Right cardiac atrium (tissue), 5 donors: ENCODE data around the gene ATP2B2. TPM values are rescaled to one million over a fixed set of nuclear protein-coding genes. Genes with fewer than 3 reads are reported as not detected.

Source experiments
- ATAC-seq, 2 donors: fragments of 200-7000 bp; cut with Tn5 transposase; one replicate each; pipeline versions ENCODE4 v1.8.0 to v1.9.1; 2020; ENCODE audit warnings: moderate library complexity in 2 of 2, mild to moderate bottlenecking in 1 of 2
- DNase-seq, 3 donors: peaks; one replicate each; pipeline ENCODE4 v3.0.0-alpha.2; 2020
- H3K27ac ChIP-seq: one replicate; pipeline ENCODE4 v1.5.1; 2013; ENCODE audit warnings: mild to moderate bottlenecking, low read length, control low read depth, moderate library complexity
- H3K27me3 ChIP-seq: one replicate; pipeline ENCODE4 v1.6.1; 2013; ENCODE audit not compliant: control insufficient read depth, insufficient read depth
- H3K4me1 ChIP-seq: one replicate; pipeline ENCODE4 v1.6.1; 2013; ENCODE audit warnings: low read length; ENCODE audit not compliant: control insufficient read depth, insufficient read depth
- H3K4me3 ChIP-seq: one replicate; pipeline ENCODE4 v1.5.1; 2013; ENCODE audit warnings: low read length, control low read depth
- H3K9me3 ChIP-seq: one replicate; pipeline ENCODE4 v1.6.1; 2013; ENCODE audit warnings: low read length; ENCODE audit not compliant: control insufficient read depth
- WGBS: extraction: QIAGEN DNeasy Blood & Tissue Kit; methylation state at CpG from one replicate; pipeline ENCODE4 v1.1.7; 2013; 5-methylcytosine and 5-hydroxymethylcytosine counted together
- intact Hi-C, 4 donors: fragments of 100-400 bp; cut with DNase I; formaldehyde crosslinking; loops; one replicate each; pipeline versions ENCODE4 v1.11.0 to v1.14.0; 2022 to 2023
- polyA plus RNA-seq: library from polyadenylated mRNA; stranded (reverse); fragments of 200-250 nt; gene quantifications from one replicate; pipeline ENCODE4 v1.2.3, GENCODE V29; 2013
- total RNA-seq, 4 donors: library from RNA; stranded (reverse); fragmentation: NEBNext Ultra II Directional; extraction: Animal tissue kit (Norgen Biotek cat#: 25700); gene quantifications; one replicate each; pipeline ENCODE4 v1.2.1, GENCODE V29; 2021
- donor health status: healthy with polysubstance abuse.
- donor health status: DM: no; HTN: yes; CAD: no.
- donor health status: DM: no; HTN: no; CAD: no.
- donor health status: DM: no; HTN: yes; CAD: no; lungs with severe emphysema.
- donor health status: DM: yes; HTN: yes; CAD: no.

Gene ATP2B2
- total and polyA plus RNA-seq, 5 donors, result 0.14 to 0.36 (median 0.20) TPM

- DNase-seq, result no peak
- WGBS, result 82% methylated on average over 15 of the region's 15 CpGs
- intact Hi-C loops, result no loop called here
- Histone ChIP-seq H3K27ac (no peak overlapping the region), H3K9me3 (no peaks in the 10 kb centered on the region), H3K4me3 (no peak overlapping the region), H3K4me1 (no peaks in the 10 kb centered on the region), H3K27me3 (no peaks in the 10 kb centered on the region)
- no peak for ATAC-seq
Measured at GRCh38 chr3:10443272-10444109, 61.9 kb downstream of the ATP2B2 start.

GRCh38 chr3:10442151-10442795 lies 63.1 kb downstream of the ATP2B2 start:
- Histone ChIP-seq H3K4me3 (no peak overlapping the region), H3K4me1 (peaks cover 3% of the 10 kb centered on the region), H3K27me3 (no peaks in the 10 kb centered on the region), H3K9me3 (no peaks in the 10 kb centered on the region), H3K27ac (no peak overlapping the region)
- 69% methylated on average over 10 of the region's 10 CpGs for WGBS
- DNase-seq (no peak), ATAC-seq (no peak)
- intact Hi-C loops, result no loop called here

GRCh38 chr3:10440684-10441083 lies 64.7 kb downstream of the ATP2B2 start:
- H3K4me3 ChIP-seq, result no peak overlapping the region
- ATAC-seq (no peak), DNase-seq (no peak)
- peaks cover 3% of the 10 kb centered on the region for H3K4me1 ChIP-seq
- intact Hi-C loops, result no loop called here
- WGBS, result 75% methylated on average over 5 of the region's 5 CpGs
- no peaks in the 10 kb centered on the region for H3K9me3 ChIP-seq
- no peaks in the 10 kb centered on the region for H3K27me3 ChIP-seq
- H3K27ac ChIP-seq, result no peak overlapping the region

GRCh38 chr3:10438902-10439610 lies 66.3 kb downstream of the ATP2B2 start:
- intact Hi-C loops, result no loop called here
- no peak overlapping the region for H3K4me3 ChIP-seq
- no peaks in the 10 kb centered on the region for H3K27me3 ChIP-seq
- H3K27ac ChIP-seq, result no peak overlapping the region
- ATAC-seq (no peak), DNase-seq (no peak)
- 89% methylated on average over 8 of the region's 8 CpGs for WGBS
- no peaks in the 10 kb centered on the region for H3K9me3 ChIP-seq
- peaks cover 3% of the 10 kb centered on the region for H3K4me1 ChIP-seq

- WGBS, result 51% methylated on average over 16 of the region's 16 CpGs
- Histone ChIP-seq H3K4me3 (no peak overlapping the region), H3K27me3 (no peaks in the 10 kb centered on the region), H3K4me1 (peaks cover 3% of the 10 kb centered on the region), H3K27ac (no peak overlapping the region), H3K9me3 (no peaks in the 10 kb centered on the region)
- ATAC-seq (peak; percentile 33 to 42), DNase-seq (no peak)
- intact Hi-C loops, result no loop called here
Measured at GRCh38 chr3:10437995-10438901, 67.1 kb downstream of the ATP2B2 start.

- ATAC-seq, result no peak
- WGBS, result 68% methylated on average over 7 of the region's 7 CpGs
- peaks cover 3% of the 10 kb centered on the region for H3K4me1 ChIP-seq
Measured at GRCh38 chr3:10437272-10437994, 68.0 kb downstream of the ATP2B2 start.

GRCh38 chr3:10435850-10436249 lies 69.5 kb downstream of the ATP2B2 start:
- intact Hi-C loops, result no loop called here
- Histone ChIP-seq H3K27me3 (no peaks in the 10 kb centered on the region), H3K4me1 (peaks cover 3% of the 10 kb centered on the region), H3K4me3 (no peak overlapping the region), H3K9me3 (no peaks in the 10 kb centered on the region), H3K27ac (no peak overlapping the region)
- DNase-seq (no peak), ATAC-seq (no peak)
- 86% methylated on average over 3 of the region's 3 CpGs for WGBS

More at GRCh38 chr3:10437272-10437994, 68.0 kb downstream of the ATP2B2 start:
- DNase-seq, result no peak
- intact Hi-C loops, result no loop called here
- H3K27ac ChIP-seq, result no peak overlapping the region
- H3K9me3 ChIP-seq, result no peaks in the 10 kb centered on the region
- H3K27me3 ChIP-seq, result no peaks in the 10 kb centered on the region
- no peak overlapping the region for H3K4me3 ChIP-seq

GRCh38 chr3:10434938-10435336 lies 70.4 kb downstream of the ATP2B2 start:
- Histone ChIP-seq H3K4me1 (peaks cover 3% of the 10 kb centered on the region), H3K27me3 (no peaks in the 10 kb centered on the region), H3K9me3 (no peaks in the 10 kb centered on the region), H3K4me3 (no peak overlapping the region), H3K27ac (no peak overlapping the region)
- 87% methylated on average over 9 of the region's 9 CpGs for WGBS
- intact Hi-C loops, result no loop called here
- ATAC-seq (no peak), DNase-seq (no peak)

GRCh38 chr3:10434144-10434937 lies 71.0 kb downstream of the ATP2B2 start:
- Histone ChIP-seq H3K27me3 (no peaks in the 10 kb centered on the region), H3K27ac (no peak overlapping the region), H3K4me1 (peaks cover 3% of the 10 kb centered on the region), H3K4me3 (no peak overlapping the region), H3K9me3 (no peaks in the 10 kb centered on the region)
- DNase-seq (no peak), ATAC-seq (no peak)
- WGBS, result 83% methylated on average over 2 of the region's 2 CpGs
- intact Hi-C loops, result no loop called here
